Fibroblast of lung (primary cell): ENCODE measurements around the gene TIAM2.

Experiments
- CTCF ChIP-seq, 2 donors: IDR thresholded peaks in 1 of 2; conservative IDR thresholded peaks in 1 of 2; 1 replicate in 1 of 2; 2 replicates in 1 of 2; pipeline ENCODE4 v1.5.1; 2011 to 2012; ENCODE audit warnings: low read length in 2 of 2, control low read depth in 1 of 2, inconsistent platforms in 1 of 2, low read depth in 1 of 2, mild to moderate bottlenecking in 1 of 2
- EZH2 ChIP-seq: IDR thresholded peaks from 2 replicates; pipeline ENCODE4 v1.5.1; 2012; ENCODE audit warnings: low read length, control low read depth, mild to moderate bottlenecking; ENCODE audit errors: missing control alignments

GRCh38 chr6:155132617-155133016 is 137.5 kb downstream of the TIAM2 start:
- TF ChIP-seq CTCF (conservative IDR thresholded peaks at IDR 0.05 in 1 of 2, IDR thresholded peaks at IDR 0.05 in 1 of 2; ENCODE audit: low read depth in 1 of 2, low read length in 2 of 2) (no peak), EZH2 (no peak)
